ENCODE results near the gene PNPLA1. TPM values are rescaled to one million over a fixed set of nuclear protein-coding genes. Genes with fewer than 3 reads are reported as not detected.

The PNPLA1 gene
- 0.16 TPM in 1 of 2 replicates, not detected in the other for total RNA-seq

GRCh38 chr6:36269834-36270705, at the start of gene PNPLA1:
PNPLA1 (plus strand) TSS chr6:36270060; CDS start chr6:36270460, 400 bp downstream.

GRCh38 chr6:36336779-36337241, 67.0 kb downstream of the PNPLA1 start, which contains the start of gene BNIP5:
BNIP5 (minus strand) TSS chr6:36336888; CDS start chr6:36330690, 6,198 bp downstream.

Other genes with a start within 250 kb of the PNPLA1 start
- not detected in 2 replicates for gene SLC26A8, start 245.4 kb upstream of the PNPLA1 start, total RNA-seq
- gene MAPK14, start 242.3 kb upstream of the PNPLA1 start, total RNA-seq = 36.1 and 38.3 TPM in 2 replicates
- 27.0 and 45.2 TPM in 2 replicates for gene MAPK13, start 139.5 kb upstream of the PNPLA1 start, total RNA-seq
- gene BRPF3, start 73.3 kb upstream of the PNPLA1 start, total RNA-seq = 2.5 and 4.3 TPM in 2 replicates
- gene BNIP5, start 66.8 kb downstream of the PNPLA1 start, total RNA-seq = not detected in 2 replicates
- 0.11 and 0.47 TPM in 2 replicates for gene ETV7, start 117.6 kb downstream of the PNPLA1 start, total RNA-seq
- 0.08 TPM in 1 of 2 replicates, not detected in the other for gene PXT1, start 172.8 kb downstream of the PNPLA1 start, total RNA-seq
- 18.4 and 26.0 TPM in 2 replicates for gene KCTD20, start 172.9 kb downstream of the PNPLA1 start, total RNA-seq